ENCODE measurements around the gene IAH1. TPM values are rescaled to one million over a fixed set of nuclear protein-coding genes. Genes with fewer than 3 reads are reported as not detected.

The IAH1 gene
- total and polyA plus RNA-seq, 12 donors = 61.9 to 203 (median 84.5) TPM

DNA sequence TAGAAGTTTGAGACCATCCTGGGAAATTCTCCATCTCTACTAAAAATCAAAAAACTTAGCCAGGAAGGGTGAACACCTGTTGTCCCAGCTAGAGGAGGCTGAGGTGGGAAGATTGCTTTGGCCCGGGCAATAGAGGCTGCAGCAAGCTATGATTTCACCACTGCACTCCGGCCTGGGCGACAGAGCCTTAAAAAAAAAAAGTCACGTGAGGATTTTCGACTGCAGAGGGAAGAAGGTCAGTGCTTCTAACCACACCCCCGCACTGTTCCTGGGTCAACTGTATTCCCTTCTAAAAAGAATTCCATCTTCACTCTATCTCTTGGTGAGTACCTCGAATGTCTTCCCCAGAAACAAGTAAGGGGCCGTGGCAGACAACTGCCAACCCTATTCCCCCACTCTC lies 49.9 kb downstream of the IAH1 start:
- intact Hi-C loops (cut with DNase I) = no loop called here
- Histone ChIP-seq H3K27me3 (no peaks in the 10 kb centered on the region), H3K4me1 (replicated peaks in 1 of 2) (no peaks in the 10 kb centered on the region), H3K9me3 (replicated peaks in 1 of 3) (no peaks in the 10 kb centered on the region), H3K4me3 (no peak overlapping the region), H3K36me3 (replicated peaks in 1 of 2) (peaks cover 0 to 23% of the 10 kb centered on the region in 2 donors), H3K27ac (no peak overlapping the region)
- 80 to 86% (median 82%) methylated on average over 8 of the region's 8 CpGs for WGBS, 4 donors
- DNase-seq = no peak
- no peak for TF ChIP-seq POLR2A (IDR thresholded peaks at IDR 0.05)
- TF ChIP-seq, protein P1, sequence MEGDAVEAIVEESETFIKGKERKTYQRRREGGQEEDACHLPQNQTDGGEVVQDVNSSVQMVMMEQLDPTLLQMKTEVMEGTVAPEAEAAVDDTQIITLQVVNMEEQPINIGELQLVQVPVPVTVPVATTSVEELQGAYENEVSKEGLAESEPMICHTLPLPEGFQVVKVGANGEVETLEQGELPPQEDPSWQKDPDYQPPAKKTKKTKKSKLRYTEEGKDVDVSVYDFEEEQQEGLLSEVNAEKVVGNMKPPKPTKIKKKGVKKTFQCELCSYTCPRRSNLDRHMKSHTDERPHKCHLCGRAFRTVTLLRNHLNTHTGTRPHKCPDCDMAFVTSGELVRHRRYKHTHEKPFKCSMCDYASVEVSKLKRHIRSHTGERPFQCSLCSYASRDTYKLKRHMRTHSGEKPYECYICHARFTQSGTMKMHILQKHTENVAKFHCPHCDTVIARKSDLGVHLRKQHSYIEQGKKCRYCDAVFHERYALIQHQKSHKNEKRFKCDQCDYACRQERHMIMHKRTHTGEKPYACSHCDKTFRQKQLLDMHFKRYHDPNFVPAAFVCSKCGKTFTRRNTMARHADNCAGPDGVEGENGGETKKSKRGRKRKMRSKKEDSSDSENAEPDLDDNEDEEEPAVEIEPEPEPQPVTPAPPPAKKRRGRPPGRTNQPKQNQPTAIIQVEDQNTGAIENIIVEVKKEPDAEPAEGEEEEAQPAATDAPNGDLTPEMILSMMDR (IDR thresholded peaks at IDR 0.05) = no peak

DNA sequence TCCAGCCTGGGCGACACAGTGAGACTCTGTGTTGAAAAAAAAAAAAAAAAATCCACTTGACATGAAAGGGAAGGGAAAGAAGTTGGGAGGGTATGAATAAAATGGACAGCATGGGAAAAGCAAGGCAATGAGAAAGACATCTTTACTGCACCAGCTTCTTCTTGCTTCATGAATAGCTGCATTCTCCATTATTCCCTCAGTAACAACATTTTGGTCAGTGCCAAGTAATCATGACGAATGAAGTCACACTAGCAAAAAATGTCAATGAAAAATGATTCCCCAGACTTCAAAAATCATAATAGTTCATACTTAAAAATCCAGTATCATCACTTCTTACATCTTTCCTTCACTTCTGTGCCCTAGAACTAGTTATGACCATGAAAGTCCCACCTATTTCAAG lies 50.9 kb downstream of the IAH1 start:
- DNase-seq = no peak
- Histone ChIP-seq H3K27me3 (no peaks in the 10 kb centered on the region), H3K4me3 (no peak overlapping the region), H3K36me3 (replicated peaks in 1 of 2) (peaks cover 0 to 20% of the 10 kb centered on the region in 2 donors), H3K27ac (no peak overlapping the region), H3K4me1 (replicated peaks in 1 of 2) (no peaks in the 10 kb centered on the region), H3K9me3 (replicated peaks in 1 of 3) (no peaks in the 10 kb centered on the region)
- TF ChIP-seq POLR2A (IDR thresholded peaks at IDR 0.05) = no peak
- TF ChIP-seq, protein P1 (IDR thresholded peaks at IDR 0.05) = no peak
- WGBS, 4 donors = 75 to 84% (median 80%) methylated on average over 2 of the region's 2 CpGs
- intact Hi-C loops (cut with DNase I) = no loop called here

DNA sequence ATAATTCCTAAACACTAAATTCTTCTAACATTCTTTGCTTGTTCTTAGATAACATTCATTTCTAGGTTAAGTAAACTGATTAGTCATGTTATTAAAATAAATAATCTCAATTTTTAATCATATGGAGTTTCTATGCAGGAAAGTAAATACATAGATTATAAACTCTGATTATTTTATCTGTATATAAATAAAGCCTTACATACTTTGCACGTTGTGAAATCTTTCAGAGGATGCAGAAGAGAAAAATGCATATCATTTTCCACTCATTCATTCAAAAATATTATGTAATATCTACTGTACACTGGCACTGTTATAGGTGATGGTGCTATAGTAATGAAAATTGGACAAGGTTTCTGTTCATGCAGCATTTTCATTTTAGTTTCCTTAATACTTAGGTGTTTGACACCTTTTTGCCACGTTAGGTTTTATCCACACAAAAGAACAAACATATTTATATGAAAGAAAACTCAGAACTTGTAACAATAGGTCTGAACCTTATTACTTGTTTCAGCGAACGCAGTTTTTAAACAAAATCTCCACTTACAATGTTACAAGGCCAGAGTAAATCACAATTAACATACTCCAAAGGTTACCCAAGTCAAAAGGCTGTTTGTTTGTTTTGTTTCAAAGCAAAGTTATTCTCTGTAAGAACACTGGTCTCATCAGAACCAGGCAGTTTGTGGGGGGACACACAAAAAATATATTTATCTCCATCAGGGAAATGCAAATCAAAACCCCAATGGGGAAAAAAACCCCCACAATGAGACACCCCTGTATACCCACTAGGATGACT lies 53.8 kb downstream of the IAH1 start:
- no peaks in the 10 kb centered on the region for H3K27me3 ChIP-seq
- no peak overlapping the region for H3K4me3 ChIP-seq
- H3K9me3 ChIP-seq (replicated peaks in 1 of 3) = no peaks in the 10 kb centered on the region
- no peak for TF ChIP-seq POLR2A (IDR thresholded peaks at IDR 0.05)
- TF ChIP-seq, protein P1 (IDR thresholded peaks at IDR 0.05) = no peak
- 72 to 87% (median 80%) methylated on average over 4 of the region's 4 CpGs for WGBS, 4 donors
- H3K36me3 ChIP-seq (replicated peaks in 1 of 2) = peaks cover 0 to 15% of the 10 kb centered on the region in 2 donors
- no peaks in the 10 kb centered on the region for H3K4me1 ChIP-seq (replicated peaks in 1 of 2)
- intact Hi-C loops (cut with DNase I) = no loop called here
- H3K27ac ChIP-seq = no peak overlapping the region
- DNase-seq = no peak

DNA sequence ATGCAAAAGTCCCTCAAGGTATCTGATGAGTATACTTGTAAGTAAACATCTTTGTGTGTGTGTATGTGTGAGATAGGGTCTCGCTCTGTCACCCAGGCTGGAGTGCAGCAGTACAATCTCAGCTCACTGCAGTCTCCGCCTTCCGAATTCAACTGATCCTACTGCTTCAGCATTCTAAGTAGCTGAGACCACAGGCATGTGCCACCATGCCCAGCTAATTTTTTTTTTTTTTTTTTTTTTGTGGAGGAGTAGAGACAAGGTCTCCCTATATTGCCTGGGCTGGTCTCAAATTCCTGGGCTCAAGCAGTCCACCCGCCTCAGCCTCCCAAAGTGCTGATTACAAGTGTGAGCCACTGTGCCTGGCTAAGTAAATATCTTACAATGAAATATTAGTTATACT lies 58.1 kb downstream of the IAH1 start:
- Histone ChIP-seq H3K36me3 (replicated peaks in 1 of 2) (peaks cover 0 to 4% of the 10 kb centered on the region in 2 donors), H3K27me3 (no peaks in the 10 kb centered on the region), H3K4me3 (no peak overlapping the region), H3K9me3 (replicated peaks in 1 of 3) (no peaks in the 10 kb centered on the region), H3K4me1 (replicated peaks in 1 of 2) (no peaks in the 10 kb centered on the region), H3K27ac (no peak overlapping the region)
- DNase-seq = no peak
- TF ChIP-seq, protein P1 (IDR thresholded peaks at IDR 0.05) = no peak
- no peak for TF ChIP-seq POLR2A (IDR thresholded peaks at IDR 0.05)
- intact Hi-C loops (cut with DNase I) = loop anchor here in 1 of 2 donors (10.0 kb wide), 1 partner anchor 58 kb away; the partner anchor contains the start of gene IAH1
- 92 to 99% (median 96%) methylated on average over 4 of the region's 4 CpGs for WGBS, 4 donors
